Activated naive CD8-positive, alpha-beta T cell treated with anti-CD3 and anti-CD28 coated beads, Interleukin-2, amount 50 U/mL, for 24 hours (primary cell): ENCODE results near the gene LRRC49.
"Not testable (repeated sequence)": the region's sequence is repeated elsewhere in the genome, so short reads cannot be mapped to it uniquely, and the experiment has no call there.

Experiments used
- ATAC-seq: fragments of 150-1000 bp; cut with Tn5 transposase; one replicate; pipeline ENCODE4 v1.10.0; 2021
- DNase-seq: peaks from one replicate; pipeline ENCODE4 v3.0.0; 2021
- H3K27ac Mint-ChIP-seq: one replicate; pipeline ENCODE4 v1.8.0; 2021; ENCODE audit warnings: mild to moderate bottlenecking, mixed read lengths
- H3K27me3 Mint-ChIP-seq: one replicate; pipeline ENCODE4 v1.8.0; 2021; ENCODE audit warnings: mixed read lengths
- H3K36me3 Mint-ChIP-seq: one replicate; pipeline ENCODE4 v1.8.0; 2021; ENCODE audit warnings: low read depth, mixed read lengths
- H3K4me1 Mint-ChIP-seq: one replicate; pipeline ENCODE4 v1.8.0; 2021; ENCODE audit warnings: mixed read lengths
- H3K4me3 Mint-ChIP-seq: one replicate; pipeline ENCODE4 v1.8.0; 2021; ENCODE audit warnings: mild to moderate bottlenecking, moderate library complexity, mixed read lengths
- H3K9me3 Mint-ChIP-seq: one replicate; pipeline ENCODE4 v1.8.0; 2021; ENCODE audit warnings: mixed read lengths

Gene LRRC49

GRCh38 chr15:71011503-71012155 is 119.0 kb downstream of the LRRC49 start:
- no peaks in the 10 kb centered on the region for H3K4me1 Mint-ChIP-seq
- H3K27ac Mint-ChIP-seq, result no peak overlapping the region
- H3K4me3 Mint-ChIP-seq, result no peak overlapping the region
- ATAC-seq (no peak), DNase-seq (no peak)
- H3K27me3 Mint-ChIP-seq, result peaks cover 13% of the 10 kb centered on the region
- H3K9me3 Mint-ChIP-seq, result no peaks in the 10 kb centered on the region
- H3K36me3 Mint-ChIP-seq, result no peaks in the 10 kb centered on the region

- no peak for ATAC-seq
- no peaks in the 10 kb centered on the region for H3K36me3 Mint-ChIP-seq
- no peak overlapping the region for H3K4me3 Mint-ChIP-seq
- H3K27me3 Mint-ChIP-seq, result peaks cover 15% of the 10 kb centered on the region
- H3K4me1 Mint-ChIP-seq, result no peaks in the 10 kb centered on the region
- no peak for DNase-seq
- H3K9me3 Mint-ChIP-seq, result no peaks in the 10 kb centered on the region
- H3K27ac Mint-ChIP-seq, result no peak overlapping the region
Measured at GRCh38 chr15:71013446-71013845, 120.8 kb downstream of the LRRC49 start.

GRCh38 chr15:71015342-71015741 is 122.7 kb downstream of the LRRC49 start:
- Mint-ChIP-seq H3K27me3 (peaks cover 12% of the 10 kb centered on the region), H3K4me1 (no peaks in the 10 kb centered on the region), H3K27ac (no peak overlapping the region)

GRCh38 chr15:71031232-71031631 is 138.6 kb downstream of the LRRC49 start:
- not testable (repeated sequence) for H3K4me3 Mint-ChIP-seq, H3K27ac Mint-ChIP-seq, H3K36me3 Mint-ChIP-seq, DNase-seq, H3K4me1 Mint-ChIP-seq, ATAC-seq
- H3K9me3 Mint-ChIP-seq, result peaks cover 16% of the 10 kb centered on the region
- peaks cover 12% of the 10 kb centered on the region for H3K27me3 Mint-ChIP-seq

More at GRCh38 chr15:71015342-71015741, 122.7 kb downstream of the LRRC49 start:
- peaks cover 9% of the 10 kb centered on the region for H3K9me3 Mint-ChIP-seq
- DNase-seq, result no peak
- H3K36me3 Mint-ChIP-seq, result no peaks in the 10 kb centered on the region
- no peak overlapping the region for H3K4me3 Mint-ChIP-seq
- no peak for ATAC-seq

GRCh38 chr15:71035478-71035877 is 142.9 kb downstream of the LRRC49 start:
- H3K27ac Mint-ChIP-seq, DNase-seq, H3K4me3 Mint-ChIP-seq, H3K9me3 Mint-ChIP-seq, ATAC-seq, H3K4me1 Mint-ChIP-seq, H3K36me3 Mint-ChIP-seq: not testable (repeated sequence)
- H3K27me3 Mint-ChIP-seq, result peaks cover 19% of the 10 kb centered on the region

- H3K27me3 Mint-ChIP-seq, result peaks cover 9% of the 10 kb centered on the region
- no peak overlapping the region for H3K27ac Mint-ChIP-seq
- ATAC-seq, result no peak
- no peak overlapping the region for H3K4me3 Mint-ChIP-seq
- no peak for DNase-seq
- H3K36me3 Mint-ChIP-seq, result no peaks in the 10 kb centered on the region
- no peaks in the 10 kb centered on the region for H3K9me3 Mint-ChIP-seq
- no peaks in the 10 kb centered on the region for H3K4me1 Mint-ChIP-seq
Measured at GRCh38 chr15:71042356-71042922, 149.8 kb downstream of the LRRC49 start.

GRCh38 chr15:71043373-71043772 is 150.7 kb downstream of the LRRC49 start:
- H3K27ac Mint-ChIP-seq, result no peak overlapping the region
- DNase-seq (no peak), ATAC-seq (no peak)
- H3K27me3 Mint-ChIP-seq, result peaks cover 7% of the 10 kb centered on the region
- no peaks in the 10 kb centered on the region for H3K4me1 Mint-ChIP-seq
- no peaks in the 10 kb centered on the region for H3K9me3 Mint-ChIP-seq
- H3K36me3 Mint-ChIP-seq, result no peaks in the 10 kb centered on the region
- H3K4me3 Mint-ChIP-seq, result no peak overlapping the region

- no peak for DNase-seq
- no peak for ATAC-seq
- Mint-ChIP-seq H3K27me3 (peaks cover 9% of the 10 kb centered on the region), H3K4me3 (no peak overlapping the region), H3K4me1 (no peaks in the 10 kb centered on the region), H3K36me3 (no peaks in the 10 kb centered on the region), H3K9me3 (no peaks in the 10 kb centered on the region), H3K27ac (no peak overlapping the region)
Measured at GRCh38 chr15:71044006-71044405, 151.4 kb downstream of the LRRC49 start.

GRCh38 chr15:71046146-71046545 is 153.5 kb downstream of the LRRC49 start:
- H3K36me3 Mint-ChIP-seq, H3K9me3 Mint-ChIP-seq, DNase-seq, H3K4me1 Mint-ChIP-seq, H3K4me3 Mint-ChIP-seq, ATAC-seq, H3K27ac Mint-ChIP-seq, H3K27me3 Mint-ChIP-seq: not testable (repeated sequence)

GRCh38 chr15:71048913-71049675 is 156.5 kb downstream of the LRRC49 start:
- Mint-ChIP-seq H3K27me3 (peaks cover 11% of the 10 kb centered on the region), H3K27ac (no peak overlapping the region), H3K9me3 (no peaks in the 10 kb centered on the region), H3K4me3 (no peak overlapping the region), H3K36me3 (no peaks in the 10 kb centered on the region), H3K4me1 (no peaks in the 10 kb centered on the region)
- ATAC-seq (no peak), DNase-seq (no peak)

GRCh38 chr15:71049706-71050422 is 157.2 kb downstream of the LRRC49 start:
- Mint-ChIP-seq H3K27me3 (peaks cover 11% of the 10 kb centered on the region), H3K36me3 (no peaks in the 10 kb centered on the region), H3K27ac (no peak overlapping the region), H3K4me1 (no peaks in the 10 kb centered on the region), H3K4me3 (no peak overlapping the region), H3K9me3 (no peaks in the 10 kb centered on the region)
- DNase-seq (no peak), ATAC-seq (no peak)

GRCh38 chr15:71050461-71050860 is 157.8 kb downstream of the LRRC49 start:
- peaks cover 11% of the 10 kb centered on the region for H3K27me3 Mint-ChIP-seq
- no peak for ATAC-seq
- H3K27ac Mint-ChIP-seq, result no peak overlapping the region
- H3K4me1 Mint-ChIP-seq, result no peaks in the 10 kb centered on the region
- no peak overlapping the region for H3K4me3 Mint-ChIP-seq
- H3K36me3 Mint-ChIP-seq, result no peaks in the 10 kb centered on the region
- no peaks in the 10 kb centered on the region for H3K9me3 Mint-ChIP-seq
- DNase-seq, result no peak

- Mint-ChIP-seq H3K4me3 (no peak overlapping the region), H3K4me1 (no peaks in the 10 kb centered on the region), H3K27me3 (peaks cover 11% of the 10 kb centered on the region), H3K27ac (no peak overlapping the region), H3K36me3 (no peaks in the 10 kb centered on the region), H3K9me3 (no peaks in the 10 kb centered on the region)
- no peak for ATAC-seq
- no peak for DNase-seq
Measured at GRCh38 chr15:71051539-71051938, 158.9 kb downstream of the LRRC49 start.

- H3K9me3 Mint-ChIP-seq, result no peaks in the 10 kb centered on the region
- peaks cover 11% of the 10 kb centered on the region for H3K27me3 Mint-ChIP-seq
- DNase-seq (no peak), ATAC-seq (no peak)
- H3K36me3 Mint-ChIP-seq, result no peaks in the 10 kb centered on the region
- H3K4me3 Mint-ChIP-seq, result no peak overlapping the region
- no peak overlapping the region for H3K27ac Mint-ChIP-seq
- no peaks in the 10 kb centered on the region for H3K4me1 Mint-ChIP-seq
Measured at GRCh38 chr15:71052356-71052755, 159.7 kb downstream of the LRRC49 start.
